Measurements from ENCODE around the gene NFATC1. TPM values are rescaled to one million over a fixed set of nuclear protein-coding genes. Genes with fewer than 3 reads are reported as not detected.

Gene NFATC1
- polyA plus RNA-seq, 3 donors = 4.6 to 7.0 (median 5.2) TPM

- no peak for DNase-seq (ENCODE audit: extremely low read depth in 1 of 11, low read depth in 9 of 11, low spot score in 4 of 11)
Observed at GRCh38 chr18:79400591-79401381, 5.1 kb downstream of the NFATC1 start.

- no peak for DNase-seq (ENCODE audit: extremely low read depth in 1 of 11, low read depth in 9 of 11, low spot score in 4 of 11)
Observed at GRCh38 chr18:79401494-79402208, 5.9 kb downstream of the NFATC1 start.

GRCh38 chr18:79402209-79402576, 6.5 kb downstream of the NFATC1 start:
- no peak for DNase-seq (ENCODE audit: extremely low read depth in 1 of 11, low read depth in 9 of 11, low spot score in 4 of 11)

GRCh38 chr18:79402977-79403722, 7.4 kb downstream of the NFATC1 start:
- DNase-seq (ENCODE audit: extremely low read depth in 1 of 11, low read depth in 9 of 11, low spot score in 4 of 11) = no peak

- DNase-seq (ENCODE audit: extremely low read depth in 1 of 11, low read depth in 9 of 11, low spot score in 4 of 11) = no peak
Observed at GRCh38 chr18:79403723-79404566, 8.2 kb downstream of the NFATC1 start.

- DNase-seq (ENCODE audit: extremely low read depth in 1 of 11, low read depth in 9 of 11, low spot score in 4 of 11) = no peak
Observed at GRCh38 chr18:79404567-79404910, 8.8 kb downstream of the NFATC1 start.

- DNase-seq (ENCODE audit: extremely low read depth in 1 of 11, low read depth in 9 of 11, low spot score in 4 of 11) = no peak
Observed at GRCh38 chr18:79405019-79405780, 9.5 kb downstream of the NFATC1 start.

- no peak for DNase-seq (ENCODE audit: extremely low read depth in 1 of 11, low read depth in 9 of 11, low spot score in 4 of 11)
Observed at GRCh38 chr18:79405781-79406575, 10.2 kb downstream of the NFATC1 start.

- DNase-seq (ENCODE audit: extremely low read depth in 1 of 11, low read depth in 9 of 11, low spot score in 4 of 11) = no peak
Observed at GRCh38 chr18:79406708-79407107, 11.0 kb downstream of the NFATC1 start.

- DNase-seq (ENCODE audit: extremely low read depth in 1 of 11, low read depth in 9 of 11, low spot score in 4 of 11) = no peak
Observed at GRCh38 chr18:79409313-79409712, 13.6 kb downstream of the NFATC1 start.

GRCh38 chr18:79410171-79410641, 14.5 kb downstream of the NFATC1 start:
- no peak for DNase-seq (ENCODE audit: extremely low read depth in 1 of 11, low read depth in 9 of 11, low spot score in 4 of 11)

GRCh38 chr18:79410731-79411613, 15.2 kb downstream of the NFATC1 start:
- no peak for DNase-seq (ENCODE audit: extremely low read depth in 1 of 11, low read depth in 9 of 11, low spot score in 4 of 11)

- DNase-seq (ENCODE audit: extremely low read depth in 1 of 11, low read depth in 9 of 11, low spot score in 4 of 11) = no peak
Observed at GRCh38 chr18:79411614-79412526, 16.1 kb downstream of the NFATC1 start.

GRCh38 chr18:79413025-79413424, 17.3 kb downstream of the NFATC1 start:
- no peak for DNase-seq (ENCODE audit: extremely low read depth in 1 of 11, low read depth in 9 of 11, low spot score in 4 of 11)

- DNase-seq (ENCODE audit: extremely low read depth in 1 of 11, low read depth in 9 of 11, low spot score in 4 of 11) = no peak
Observed at GRCh38 chr18:79413426-79413825, 17.7 kb downstream of the NFATC1 start.

GRCh38 chr18:79413901-79414300, 18.2 kb downstream of the NFATC1 start:
- no peak for DNase-seq (ENCODE audit: extremely low read depth in 1 of 11, low read depth in 9 of 11, low spot score in 4 of 11)

Measured in renal cortex interstitium (tissue), 11 donors.